Gastrocnemius medialis (tissue), 4 donors: ENCODE data around the gene EPHB2.

Experiments
- POLR2A ChIP-seq, 2 donors: fragments of 450-650 bp; IDR thresholded peaks; one replicate each; pipeline ENCODE4 v1.6.1; 2017; ENCODE audit warnings: antibody characterized with exemption in 2 of 2, mild to moderate bottlenecking in 2 of 2, moderate library complexity in 2 of 2
- TF ChIP-seq, protein P1 (sequence below), 5 experiments: fragments of 450-650 bp in 3 of 5; fragments of 200-600 bp in 2 of 5; sonication (generic) in 2 of 5; IDR thresholded peaks in 4 of 5; conservative IDR thresholded peaks in 1 of 5; 1 replicate in 4 of 5; 2 replicates in 1 of 5; pipeline ENCODE4 v1.5.1; 2016 to 2019; ENCODE audit warnings: antibody characterized with exemption in 5 of 5, mild to moderate bottlenecking in 3 of 5, moderate library complexity in 3 of 5

DNA sequence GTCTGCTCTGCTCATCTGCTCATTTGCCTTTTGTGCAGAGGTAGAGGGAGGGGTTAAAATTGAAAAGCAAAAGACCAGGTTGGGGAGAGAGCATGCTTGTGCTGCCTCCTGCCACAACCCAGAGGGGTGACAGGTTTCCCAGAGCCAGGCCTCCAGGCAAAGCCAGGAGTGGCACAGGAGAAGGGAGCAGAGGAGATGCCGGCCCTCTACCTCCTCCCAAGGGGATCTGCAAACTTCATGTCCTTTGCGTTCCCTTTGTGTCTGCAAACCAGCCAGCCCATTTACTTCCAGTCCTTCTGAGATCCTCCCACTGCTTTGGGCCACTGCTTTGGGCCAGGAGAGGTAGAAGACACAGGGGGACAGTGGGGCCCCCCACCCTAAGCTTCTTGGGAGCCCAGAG, 67.8 kb downstream of the EPHB2 start:
- no peak for TF ChIP-seq POLR2A (IDR thresholded peaks at IDR 0.05)
- TF ChIP-seq, protein P1, sequence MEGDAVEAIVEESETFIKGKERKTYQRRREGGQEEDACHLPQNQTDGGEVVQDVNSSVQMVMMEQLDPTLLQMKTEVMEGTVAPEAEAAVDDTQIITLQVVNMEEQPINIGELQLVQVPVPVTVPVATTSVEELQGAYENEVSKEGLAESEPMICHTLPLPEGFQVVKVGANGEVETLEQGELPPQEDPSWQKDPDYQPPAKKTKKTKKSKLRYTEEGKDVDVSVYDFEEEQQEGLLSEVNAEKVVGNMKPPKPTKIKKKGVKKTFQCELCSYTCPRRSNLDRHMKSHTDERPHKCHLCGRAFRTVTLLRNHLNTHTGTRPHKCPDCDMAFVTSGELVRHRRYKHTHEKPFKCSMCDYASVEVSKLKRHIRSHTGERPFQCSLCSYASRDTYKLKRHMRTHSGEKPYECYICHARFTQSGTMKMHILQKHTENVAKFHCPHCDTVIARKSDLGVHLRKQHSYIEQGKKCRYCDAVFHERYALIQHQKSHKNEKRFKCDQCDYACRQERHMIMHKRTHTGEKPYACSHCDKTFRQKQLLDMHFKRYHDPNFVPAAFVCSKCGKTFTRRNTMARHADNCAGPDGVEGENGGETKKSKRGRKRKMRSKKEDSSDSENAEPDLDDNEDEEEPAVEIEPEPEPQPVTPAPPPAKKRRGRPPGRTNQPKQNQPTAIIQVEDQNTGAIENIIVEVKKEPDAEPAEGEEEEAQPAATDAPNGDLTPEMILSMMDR (IDR thresholded peaks at IDR 0.05 in 4 of 5, conservative IDR thresholded peaks at IDR 0.05 in 1 of 5): no peak
